ENCODE results near the gene PCSK6.
"Not testable (repeated sequence)": the region's sequence is repeated elsewhere in the genome, so short reads cannot be mapped to it uniquely, and the experiment has no call there.

PCSK6 gene

GRCh38 chr15:101306341-101307047 lies 183.0 kb downstream of the PCSK6 start:
- Histone ChIP-seq H3K36me3 (ENCODE audit: control insufficient read depth in 2 of 2, insufficient read depth in 2 of 2, low read length in 2 of 2) (peaks cover 2 to 7% of the 10 kb centered on the region in 2 donors), H3K27me3 (ENCODE audit: control insufficient read depth in 2 of 2, insufficient read depth in 2 of 2, low read length in 2 of 2) (no peaks in the 10 kb centered on the region), H3K27ac (ENCODE audit: low read depth in 2 of 2, low read length in 2 of 2) (no peak overlapping the region), H3K4me1 (ENCODE audit: control insufficient read depth in 2 of 2, insufficient read depth in 2 of 2, low read length in 2 of 2) (no peaks in the 10 kb centered on the region), H3K9ac (ENCODE audit: low read depth in 1 of 2, low read length in 2 of 2) (no peak overlapping the region), H3K9me3 (ENCODE audit: control insufficient read depth in 2 of 2, low read length in 2 of 2) (no peaks in the 10 kb centered on the region), H3K4me3 (ENCODE audit: low read length in 2 of 2) (no peak overlapping the region)

DNA sequence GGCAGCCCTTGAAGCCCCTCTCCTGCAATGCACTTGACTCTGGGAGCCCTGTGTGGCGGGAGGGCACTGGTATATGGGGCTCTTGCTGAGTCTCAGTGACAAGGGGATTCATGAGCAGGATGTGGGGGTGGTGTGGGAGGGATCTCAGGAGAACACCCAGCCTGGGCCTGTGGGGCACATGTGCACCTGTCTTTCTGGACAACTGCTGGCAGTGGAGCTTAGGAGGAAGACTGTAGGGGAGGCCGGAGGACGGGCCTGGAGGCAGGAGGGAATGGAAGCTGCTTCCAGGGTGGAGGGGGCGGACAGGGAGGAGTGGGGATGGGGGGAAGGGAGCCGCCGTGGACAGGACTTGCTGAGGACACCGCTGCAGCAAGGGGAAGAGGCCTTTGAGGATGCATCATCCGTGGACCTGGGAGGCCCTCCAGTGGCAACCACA lies 183.7 kb downstream of the PCSK6 start:
- Histone ChIP-seq H3K27me3 (ENCODE audit: control insufficient read depth in 2 of 2, insufficient read depth in 2 of 2, low read length in 2 of 2) (no peaks in the 10 kb centered on the region), H3K4me3 (ENCODE audit: low read length in 2 of 2) (no peak overlapping the region), H3K27ac (ENCODE audit: low read depth in 2 of 2, low read length in 2 of 2) (no peak overlapping the region), H3K9me3 (ENCODE audit: control insufficient read depth in 2 of 2, low read length in 2 of 2) (no peaks in the 10 kb centered on the region), H3K4me1 (ENCODE audit: control insufficient read depth in 2 of 2, insufficient read depth in 2 of 2, low read length in 2 of 2) (no peaks in the 10 kb centered on the region), H3K9ac (ENCODE audit: low read depth in 1 of 2, low read length in 2 of 2) (no peak overlapping the region), H3K36me3 (ENCODE audit: control insufficient read depth in 2 of 2, insufficient read depth in 2 of 2, low read length in 2 of 2) (peaks cover 2 to 7% of the 10 kb centered on the region in 2 donors)

GRCh38 chr15:101303408-101303807 lies 186.1 kb downstream of the PCSK6 start:
- no peaks in the 10 kb centered on the region for H3K9me3 ChIP-seq (ENCODE audit: control insufficient read depth in 2 of 2, low read length in 2 of 2)
- H3K36me3 ChIP-seq (ENCODE audit: control insufficient read depth in 2 of 2, insufficient read depth in 2 of 2, low read length in 2 of 2): peaks cover 0 to 4% of the 10 kb centered on the region in 2 donors
- H3K27ac ChIP-seq (ENCODE audit: low read depth in 2 of 2, low read length in 2 of 2): no peak overlapping the region
- H3K27me3 ChIP-seq (ENCODE audit: control insufficient read depth in 2 of 2, insufficient read depth in 2 of 2, low read length in 2 of 2): no peaks in the 10 kb centered on the region
- H3K4me1 ChIP-seq (ENCODE audit: control insufficient read depth in 2 of 2, insufficient read depth in 2 of 2, low read length in 2 of 2): no peaks in the 10 kb centered on the region
- H3K9ac ChIP-seq (ENCODE audit: low read depth in 1 of 2, low read length in 2 of 2): no peak overlapping the region
- no peak overlapping the region for H3K4me3 ChIP-seq (ENCODE audit: low read length in 2 of 2)

DNA sequence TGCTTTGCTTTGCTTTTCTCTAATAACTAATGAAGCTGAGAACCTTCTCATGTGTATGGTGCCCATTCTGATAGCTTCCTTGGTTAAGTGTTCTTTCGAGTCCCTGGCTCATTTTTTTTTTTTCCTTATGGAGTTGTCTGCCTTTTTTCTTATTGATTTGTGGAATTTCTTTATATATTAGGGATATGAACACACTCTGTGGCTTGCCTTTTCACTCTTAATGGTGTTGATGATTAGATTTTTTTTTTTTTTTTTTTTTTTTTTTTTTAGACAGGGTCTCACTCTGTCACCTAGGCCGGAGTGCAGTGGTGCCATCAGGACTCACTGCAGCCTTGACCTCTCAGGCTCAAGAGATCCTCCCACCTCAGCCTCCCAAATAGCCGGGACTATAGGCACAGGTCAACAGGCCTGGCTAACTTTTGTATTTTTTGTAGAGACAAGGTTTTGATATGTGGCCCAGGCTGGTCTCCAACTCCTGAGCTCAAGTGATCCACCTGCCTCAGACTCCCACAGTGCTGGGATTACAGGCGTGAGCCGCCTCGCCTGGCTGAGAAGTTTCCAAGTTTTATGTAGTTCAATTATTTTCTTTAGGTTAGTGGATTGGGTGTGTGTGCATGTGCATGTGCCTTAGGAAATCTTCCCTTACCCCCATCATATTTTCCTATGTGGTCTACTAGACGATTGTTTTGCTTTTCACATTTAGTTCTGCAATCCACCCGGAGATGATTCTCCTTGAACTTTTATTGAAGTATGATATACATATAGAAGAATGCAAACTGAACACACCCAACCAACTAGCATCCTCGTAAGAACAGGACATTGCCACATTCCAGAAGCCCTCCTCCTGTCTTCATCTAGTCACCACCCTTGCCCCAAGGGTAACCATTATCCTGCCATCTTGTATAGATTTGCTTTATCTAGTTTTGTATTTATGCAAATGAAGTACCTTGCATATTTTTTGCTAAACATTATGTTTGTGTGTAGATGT lies 192.8 kb downstream of the PCSK6 start:
- Histone ChIP-seq H3K27me3 (ENCODE audit: control insufficient read depth in 2 of 2, insufficient read depth in 2 of 2, low read length in 2 of 2) (no peaks in the 10 kb centered on the region), H3K36me3 (ENCODE audit: control insufficient read depth in 2 of 2, insufficient read depth in 2 of 2, low read length in 2 of 2) (peaks cover 5% of the 10 kb centered on the region in 2 donors), H3K4me1 (ENCODE audit: control insufficient read depth in 2 of 2, insufficient read depth in 2 of 2, low read length in 2 of 2) (peaks cover 11 to 28% of the 10 kb centered on the region in 2 donors), H3K4me3 (ENCODE audit: low read length in 2 of 2) (peak overlapping the region; percentile 92 to 96), H3K9ac (ENCODE audit: low read depth in 1 of 2, low read length in 2 of 2) (no peak overlapping the region), H3K27ac (ENCODE audit: low read depth in 2 of 2, low read length in 2 of 2) (peak overlapping the region in 1 of 2 donors; percentile 95), H3K9me3 (ENCODE audit: control insufficient read depth in 2 of 2, low read length in 2 of 2) (no peaks in the 10 kb centered on the region)

DNA sequence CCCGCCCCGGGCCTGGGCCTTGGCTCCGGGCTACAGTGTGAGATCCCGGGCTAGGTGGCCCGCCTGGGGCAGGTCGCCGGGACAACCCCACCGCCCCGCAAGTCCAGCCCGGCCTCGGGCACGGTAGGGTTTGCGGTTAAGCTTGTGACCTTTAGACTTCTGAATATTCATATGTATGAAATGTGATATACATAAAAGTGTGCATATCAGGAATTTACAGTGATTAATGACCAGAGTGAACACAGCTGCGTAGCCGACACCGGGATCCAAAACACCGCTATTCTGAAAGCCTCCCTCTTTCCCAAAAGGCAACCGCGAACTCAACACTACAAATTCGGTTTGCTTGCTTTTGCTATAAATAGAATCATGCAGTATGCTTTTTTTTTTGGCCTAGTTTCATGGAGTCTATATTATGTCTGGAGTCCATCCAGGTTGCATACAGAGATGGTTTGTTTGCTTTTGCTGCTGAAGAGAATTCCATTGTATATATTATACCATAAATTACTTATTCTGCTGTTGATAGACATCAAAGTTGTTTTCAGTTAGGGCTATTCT lies 193.8 kb downstream of the PCSK6 start:
- Histone ChIP-seq H3K9ac (ENCODE audit: low read depth in 1 of 2, low read length in 2 of 2) (peak overlapping the region; percentile 85 to 90), H3K4me1 (ENCODE audit: control insufficient read depth in 2 of 2, insufficient read depth in 2 of 2, low read length in 2 of 2) (peaks cover 11 to 28% of the 10 kb centered on the region in 2 donors), H3K27ac (ENCODE audit: low read depth in 2 of 2, low read length in 2 of 2) (peak overlapping the region; percentile 87 to 95), H3K4me3 (ENCODE audit: low read length in 2 of 2) (peak overlapping the region; percentile 92 to 96), H3K36me3 (ENCODE audit: control insufficient read depth in 2 of 2, insufficient read depth in 2 of 2, low read length in 2 of 2) (peaks cover 7 to 8% of the 10 kb centered on the region in 2 donors), H3K27me3 (ENCODE audit: control insufficient read depth in 2 of 2, insufficient read depth in 2 of 2, low read length in 2 of 2) (no peaks in the 10 kb centered on the region), H3K9me3 (ENCODE audit: control insufficient read depth in 2 of 2, low read length in 2 of 2) (no peaks in the 10 kb centered on the region)

- H3K4me3 ChIP-seq (ENCODE audit: low read length in 2 of 2): peak within 1 kb of the TSS; percentile 92 to 96
- no peaks in the 10 kb centered on the region for H3K9me3 ChIP-seq (ENCODE audit: control insufficient read depth in 2 of 2, low read length in 2 of 2)
- H3K9ac ChIP-seq (ENCODE audit: low read depth in 1 of 2, low read length in 2 of 2): peak within 1 kb of the TSS; percentile 85 to 91
- H3K4me1 ChIP-seq (ENCODE audit: control insufficient read depth in 2 of 2, insufficient read depth in 2 of 2, low read length in 2 of 2): peaks cover 11 to 30% of the 10 kb centered on the region in 2 donors
- no peaks in the 10 kb centered on the region for H3K27me3 ChIP-seq (ENCODE audit: control insufficient read depth in 2 of 2, insufficient read depth in 2 of 2, low read length in 2 of 2)
- peak within 1 kb of the TSS; percentile 87 to 95 for H3K27ac ChIP-seq (ENCODE audit: low read depth in 2 of 2, low read length in 2 of 2)
- peaks cover 7 to 12% of the 10 kb centered on the region in 2 donors for H3K36me3 ChIP-seq (ENCODE audit: control insufficient read depth in 2 of 2, insufficient read depth in 2 of 2, low read length in 2 of 2)
These were observed 194.5 kb downstream of the PCSK6 start, which contains the start of gene SNRPA1 for GRCh38 chr15:101294731-101295606. TSS of gene SNRPA1 (minus strand) at chr15:101295248. CDS start at chr15:101295178, 70 bp downstream.

GRCh38 chr15:101293122-101293521 lies 196.4 kb downstream of the PCSK6 start:
- Histone ChIP-seq H3K4me3 (ENCODE audit: low read length in 2 of 2) (peak overlapping the region; percentile 5 to 92), H3K36me3 (ENCODE audit: control insufficient read depth in 2 of 2, insufficient read depth in 2 of 2, low read length in 2 of 2) (peaks cover 7 to 12% of the 10 kb centered on the region in 2 donors), H3K27me3 (ENCODE audit: control insufficient read depth in 2 of 2, insufficient read depth in 2 of 2, low read length in 2 of 2) (no peaks in the 10 kb centered on the region), H3K9me3 (ENCODE audit: control insufficient read depth in 2 of 2, low read length in 2 of 2) (no peaks in the 10 kb centered on the region), H3K9ac (ENCODE audit: low read depth in 1 of 2, low read length in 2 of 2) (no peak overlapping the region), H3K4me1 (ENCODE audit: control insufficient read depth in 2 of 2, insufficient read depth in 2 of 2, low read length in 2 of 2) (peaks cover 11 to 30% of the 10 kb centered on the region in 2 donors), H3K27ac (ENCODE audit: low read depth in 2 of 2, low read length in 2 of 2) (no peak overlapping the region)

DNA sequence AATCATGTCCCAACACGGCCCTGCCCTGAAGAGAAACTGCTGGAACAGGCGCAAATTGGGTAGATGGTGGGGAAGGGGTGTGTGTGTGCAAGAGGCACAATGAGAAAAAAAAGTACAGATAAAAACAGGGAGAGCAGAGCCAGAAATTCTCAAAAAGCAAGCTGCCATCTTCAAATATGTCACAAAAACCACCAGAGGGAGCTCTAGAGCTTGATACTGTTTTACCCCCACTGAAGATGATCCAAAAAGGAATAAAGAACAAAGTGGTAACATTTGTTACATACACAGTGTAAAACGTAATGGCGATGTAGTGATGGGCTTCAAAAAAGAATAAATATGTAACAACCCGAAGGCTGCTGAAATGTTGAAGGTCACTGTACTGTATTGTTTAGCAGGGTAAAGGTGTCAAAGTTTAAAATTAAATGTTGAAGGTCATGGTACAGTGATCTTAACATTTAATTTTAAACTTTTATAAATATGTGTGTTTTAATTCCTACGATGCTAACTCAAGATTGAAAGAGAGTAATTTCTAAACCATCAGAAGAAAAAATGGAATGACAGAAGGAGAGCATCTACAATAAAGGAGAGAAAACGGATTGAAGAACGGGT lies 200.5 kb downstream of the PCSK6 start:
- Histone ChIP-seq H3K4me1 (ENCODE audit: control insufficient read depth in 2 of 2, insufficient read depth in 2 of 2, low read length in 2 of 2) (peaks cover 7 to 15% of the 10 kb centered on the region in 2 donors), H3K9ac (ENCODE audit: low read depth in 1 of 2, low read length in 2 of 2) (no peak overlapping the region), H3K27me3 (ENCODE audit: control insufficient read depth in 2 of 2, insufficient read depth in 2 of 2, low read length in 2 of 2) (no peaks in the 10 kb centered on the region), H3K9me3 (ENCODE audit: control insufficient read depth in 2 of 2, low read length in 2 of 2) (no peaks in the 10 kb centered on the region), H3K27ac (ENCODE audit: low read depth in 2 of 2, low read length in 2 of 2) (no peak overlapping the region), H3K4me3 (ENCODE audit: low read length in 2 of 2) (no peak overlapping the region), H3K36me3 (ENCODE audit: control insufficient read depth in 2 of 2, insufficient read depth in 2 of 2, low read length in 2 of 2) (peaks cover 40% of the 10 kb centered on the region in 2 donors)

GRCh38 chr15:101287342-101287741 lies 202.2 kb downstream of the PCSK6 start:
- H3K27ac ChIP-seq (ENCODE audit: low read depth in 2 of 2, low read length in 2 of 2); H3K4me3 ChIP-seq (ENCODE audit: low read length in 2 of 2); H3K9ac ChIP-seq (ENCODE audit: low read depth in 1 of 2, low read length in 2 of 2); H3K27me3 ChIP-seq (ENCODE audit: control insufficient read depth in 2 of 2, insufficient read depth in 2 of 2, low read length in 2 of 2); H3K4me1 ChIP-seq (ENCODE audit: control insufficient read depth in 2 of 2, insufficient read depth in 2 of 2, low read length in 2 of 2); H3K9me3 ChIP-seq (ENCODE audit: control insufficient read depth in 2 of 2, low read length in 2 of 2): not testable (repeated sequence)
- H3K36me3 ChIP-seq (ENCODE audit: control insufficient read depth in 2 of 2, insufficient read depth in 2 of 2, low read length in 2 of 2): peaks cover 49 to 52% of the 10 kb centered on the region in 2 donors
